Neural cell (in vitro differentiated cells): Measurements from ENCODE around the gene GSTO2. TPM values are rescaled to one million over a fixed set of nuclear protein-coding genes. Genes with fewer than 3 reads are reported as not detected.

Source experiments
- H2AFZ ChIP-seq: fragments of 200-600, 300-800 bp; sonication (generic), shearing (Covaris generic); 2 replicates; pipeline ENCODE4 v1.6.0; 2014; ENCODE audit warnings: low read depth, mild to moderate bottlenecking, antibody characterized with exemption, low read length, moderate library complexity
- H3F3A ChIP-seq: fragments of 200-600 bp; shearing (Covaris generic); 2 replicates; pipeline ENCODE4 v1.6.1; 2016; ENCODE audit warnings: mild to moderate bottlenecking, moderate library complexity, mixed read lengths, antibody characterized with exemption, low read length; ENCODE audit not compliant: insufficient read depth, poor library complexity, severe bottlenecking
- H3K27ac ChIP-seq: fragments of 200-600, 300-800 bp; sonication (generic), shearing (Covaris generic); 2 replicates; pipeline ENCODE4 v1.5.1; 2014; ENCODE audit warnings: mild to moderate bottlenecking, low read length, moderate library complexity
- H3K27me3 ChIP-seq: fragments of 300-800, 200-600 bp; sonication (generic), shearing (Covaris generic); 2 replicates; pipeline ENCODE4 v1.6.0; 2014; ENCODE audit warnings: mild to moderate bottlenecking, low read depth, low read length, moderate library complexity; ENCODE audit not compliant: insufficient read depth
- H3K36me3 ChIP-seq: fragments of 300-800, 200-600 bp; sonication (generic), shearing (Covaris generic); 2 replicates; pipeline ENCODE4 v1.5.1; 2014; ENCODE audit warnings: mild to moderate bottlenecking, antibody characterized with exemption, low read length, moderate library complexity; ENCODE audit not compliant: insufficient read depth
- H3K4me2 ChIP-seq: fragments of 300-800, 200-600 bp; sonication (generic), shearing (Covaris generic); 2 replicates; pipeline ENCODE4 v1.6.0; 2014; ENCODE audit warnings: mild to moderate bottlenecking, low read length
- H3K4me3 ChIP-seq: fragments of 300-800, 200-600 bp; sonication (generic), shearing (Covaris generic); 2 replicates; pipeline ENCODE4 v1.5.1; 2014; ENCODE audit warnings: mild to moderate bottlenecking, low read length, moderate library complexity
- H3K79me2 ChIP-seq: fragments of 200-600 bp; shearing (Covaris generic); replicated peaks from 2 replicates; pipeline ENCODE4 v1.6.0; 2014; ENCODE audit warnings: mild to moderate bottlenecking, low read length, moderate library complexity; ENCODE audit not compliant: insufficient read depth
- H3K9ac ChIP-seq: fragments of 300-800, 200-600 bp; sonication (generic), shearing (Covaris generic); 2 replicates; pipeline ENCODE4 v1.6.1; 2016; ENCODE audit warnings: mild to moderate bottlenecking, low read length, mixed read lengths
- H3K9me2 ChIP-seq: fragments of 200-600 bp; shearing (Covaris generic); 2 replicates; pipeline ENCODE4 v1.6.1; 2016; ENCODE audit warnings: mild to moderate bottlenecking, low read length, mixed read lengths; ENCODE audit not compliant: insufficient read depth
- H3K9me3 ChIP-seq: fragments of 200-600, 300-800 bp; sonication (generic), shearing (Covaris generic); 2 replicates; pipeline ENCODE4 v1.6.1; 2016; ENCODE audit warnings: mild to moderate bottlenecking, mixed run types, low read length, moderate library complexity, mixed read lengths
- H4K20me1 ChIP-seq: fragments of 200-600 bp; shearing (Covaris generic); 2 replicates; pipeline ENCODE4 v1.6.1; 2016; ENCODE audit warnings: mild to moderate bottlenecking, mixed run types; ENCODE audit not compliant: insufficient read depth
- EP300 ChIP-seq: fragments of 450-650 bp; conservative IDR thresholded peaks from 2 replicates; pipeline ENCODE4 v1.6.1; 2014; ENCODE audit warnings: antibody characterized with exemption, mild to moderate bottlenecking, moderate library complexity; ENCODE audit not compliant: poor library complexity, severe bottlenecking
- EZH2 ChIP-seq: fragments of 200-600, 300-800 bp; shearing (Covaris generic), sonication (generic); IDR thresholded peaks from 2 replicates; pipeline ENCODE4 v1.6.1; 2014; ENCODE audit warnings: antibody characterized with exemption, low read length, borderline replicate concordance, mild to moderate bottlenecking; ENCODE audit not compliant: insufficient read depth, poor library complexity, severe bottlenecking
- MXI1 ChIP-seq: fragments of 450-650 bp; conservative IDR thresholded peaks from 2 replicates; pipeline ENCODE4 v1.6.1; 2014; ENCODE audit warnings: antibody characterized with exemption, mild to moderate bottlenecking; ENCODE audit not compliant: poor library complexity, severe bottlenecking
- POLR2AphosphoS5 ChIP-seq: IDR thresholded peaks from 2 replicates; pipeline ENCODE4 v1.6.1; 2012
- RAD21 ChIP-seq: fragments of 450-650 bp; conservative IDR thresholded peaks from 2 replicates; pipeline ENCODE4 v1.6.1; 2014; ENCODE audit warnings: antibody characterized with exemption, mild to moderate bottlenecking, moderate library complexity
- SMC3 ChIP-seq: fragments of 450-650 bp; conservative IDR thresholded peaks from 2 replicates; pipeline ENCODE4 v1.6.1; 2014; ENCODE audit warnings: antibody characterized with exemption, mild to moderate bottlenecking, moderate library complexity; ENCODE audit not compliant: poor library complexity
- TAF1 ChIP-seq: IDR thresholded peaks from 2 replicates; pipeline ENCODE4 v1.6.1; 2012; ENCODE audit warnings: low read depth
- polyA plus RNA-seq: library from polyadenylated mRNA; depleted of rRNA; stranded (reverse); fragments of >200 nt; gene quantifications from 2 replicates; pipeline ENCODE4 v1.2.3, GENCODE V29; 2014
- TF ChIP-seq, protein P1 (sequence below): IDR thresholded peaks from 2 replicates; pipeline ENCODE4 v1.6.1; 2012; ENCODE audit warnings: borderline replicate concordance
- TF ChIP-seq, protein P2 (sequence below): fragments of 450-650 bp; IDR thresholded peaks from 2 replicates; pipeline ENCODE4 v1.5.1; 2014; ENCODE audit warnings: antibody characterized with exemption, mild to moderate bottlenecking, moderate library complexity; ENCODE audit not compliant: poor library complexity, severe bottlenecking

The GSTO2 gene
- polyA plus RNA-seq, 1 donor from 2014 or later: 0.53 TPM

DNA sequence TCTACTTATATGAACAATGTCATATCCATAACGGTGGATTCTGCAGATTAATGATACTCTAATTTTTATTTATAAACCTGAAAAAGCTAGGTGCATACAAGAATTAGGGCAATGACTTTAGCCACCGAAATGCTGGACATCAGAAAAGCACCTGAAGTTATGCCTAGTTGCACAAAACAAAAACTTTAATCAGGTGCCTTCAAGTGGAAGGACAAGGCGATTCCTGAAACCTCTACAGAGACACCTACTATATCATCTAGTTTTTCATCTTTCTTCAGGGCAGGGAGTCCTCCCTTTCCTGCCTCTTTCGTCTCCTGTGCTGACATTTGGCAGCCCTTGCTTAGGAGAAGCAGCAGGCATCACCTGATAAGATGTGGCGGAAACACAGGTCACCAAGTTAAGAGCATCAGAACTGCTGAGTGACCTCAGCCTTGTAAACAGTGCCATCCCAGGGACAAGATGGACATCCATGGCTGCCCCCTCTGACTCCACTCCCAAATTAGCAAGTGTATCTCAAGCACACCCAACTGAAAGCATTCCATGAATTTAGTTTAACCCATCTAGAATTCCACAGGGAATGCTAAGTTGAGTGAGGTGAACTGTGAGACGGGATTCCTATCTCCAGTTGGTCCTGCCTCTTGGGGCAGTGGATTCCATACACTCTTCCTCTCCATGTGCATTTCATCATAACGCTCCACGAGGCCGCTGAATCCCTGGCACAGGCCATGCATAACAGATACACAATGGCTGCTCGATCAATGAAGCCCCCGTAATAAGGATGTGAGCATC is 63.5 kb downstream of the GSTO2 start:
- no peak overlapping the region for H3K4me2 ChIP-seq
- peaks cover 8% of the 10 kb centered on the region for H3K79me2 ChIP-seq

DNA sequence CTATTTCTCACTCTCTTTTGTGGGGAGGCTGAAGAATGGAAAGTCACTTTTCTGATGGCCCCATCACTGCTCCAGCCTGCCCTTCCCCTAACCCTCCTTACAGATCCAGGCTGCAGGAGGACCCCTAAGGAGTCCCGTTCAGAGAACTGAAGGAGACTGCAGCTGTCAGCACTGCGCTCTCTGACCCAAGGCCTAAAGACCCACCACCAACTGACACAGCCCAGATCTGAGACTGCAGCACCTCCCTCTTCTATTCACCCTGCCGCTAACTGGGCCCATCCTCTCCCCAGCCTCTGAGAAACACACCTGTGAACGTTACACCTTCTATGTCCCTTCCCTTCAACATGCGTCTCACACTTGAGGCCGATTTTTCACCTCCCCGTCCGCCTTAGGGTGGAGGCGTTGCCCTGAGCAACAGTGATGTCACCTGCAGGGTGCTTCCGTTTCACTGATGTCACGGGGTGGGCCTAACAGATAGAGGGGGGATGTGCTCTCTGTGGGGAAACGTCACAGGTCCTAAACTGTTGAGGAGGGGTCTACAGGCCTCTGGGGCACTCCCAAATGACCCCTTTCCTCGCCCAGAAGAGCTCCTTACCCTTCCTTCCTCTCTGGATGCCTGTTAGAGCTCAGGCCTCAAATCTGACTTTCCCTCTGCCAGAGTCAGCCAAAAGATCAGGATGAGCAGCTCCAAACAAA is 64.2 kb downstream of the GSTO2 start:
- Histone ChIP-seq H3K79me2 (peaks cover under 1% of the 10 kb centered on the region), H3K4me3 (no peak overlapping the region), H3K9ac (no peak overlapping the region), H3K27ac (no peak overlapping the region), H3K9me2 (no peaks in the 10 kb centered on the region), H3K4me2 (no peak overlapping the region), H3K36me3 (no peaks in the 10 kb centered on the region), H2AFZ (no peak overlapping the region), H4K20me1 (no peaks in the 10 kb centered on the region), H3F3A (no peaks in the 10 kb centered on the region), H3K27me3 (peaks cover 23% of the 10 kb centered on the region), H3K9me3 (no peaks in the 10 kb centered on the region)
- TF ChIP-seq SMC3 (no peak), RAD21 (no peak), EP300 (no peak), POLR2AphosphoS5 (no peak), TAF1 (no peak), MXI1 (no peak), EZH2 (no peak)
- TF ChIP-seq, protein P1, sequence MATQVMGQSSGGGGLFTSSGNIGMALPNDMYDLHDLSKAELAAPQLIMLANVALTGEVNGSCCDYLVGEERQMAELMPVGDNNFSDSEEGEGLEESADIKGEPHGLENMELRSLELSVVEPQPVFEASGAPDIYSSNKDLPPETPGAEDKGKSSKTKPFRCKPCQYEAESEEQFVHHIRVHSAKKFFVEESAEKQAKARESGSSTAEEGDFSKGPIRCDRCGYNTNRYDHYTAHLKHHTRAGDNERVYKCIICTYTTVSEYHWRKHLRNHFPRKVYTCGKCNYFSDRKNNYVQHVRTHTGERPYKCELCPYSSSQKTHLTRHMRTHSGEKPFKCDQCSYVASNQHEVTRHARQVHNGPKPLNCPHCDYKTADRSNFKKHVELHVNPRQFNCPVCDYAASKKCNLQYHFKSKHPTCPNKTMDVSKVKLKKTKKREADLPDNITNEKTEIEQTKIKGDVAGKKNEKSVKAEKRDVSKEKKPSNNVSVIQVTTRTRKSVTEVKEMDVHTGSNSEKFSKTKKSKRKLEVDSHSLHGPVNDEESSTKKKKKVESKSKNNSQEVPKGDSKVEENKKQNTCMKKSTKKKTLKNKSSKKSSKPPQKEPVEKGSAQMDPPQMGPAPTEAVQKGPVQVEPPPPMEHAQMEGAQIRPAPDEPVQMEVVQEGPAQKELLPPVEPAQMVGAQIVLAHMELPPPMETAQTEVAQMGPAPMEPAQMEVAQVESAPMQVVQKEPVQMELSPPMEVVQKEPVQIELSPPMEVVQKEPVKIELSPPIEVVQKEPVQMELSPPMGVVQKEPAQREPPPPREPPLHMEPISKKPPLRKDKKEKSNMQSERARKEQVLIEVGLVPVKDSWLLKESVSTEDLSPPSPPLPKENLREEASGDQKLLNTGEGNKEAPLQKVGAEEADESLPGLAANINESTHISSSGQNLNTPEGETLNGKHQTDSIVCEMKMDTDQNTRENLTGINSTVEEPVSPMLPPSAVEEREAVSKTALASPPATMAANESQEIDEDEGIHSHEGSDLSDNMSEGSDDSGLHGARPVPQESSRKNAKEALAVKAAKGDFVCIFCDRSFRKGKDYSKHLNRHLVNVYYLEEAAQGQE: no peak
- TF ChIP-seq, protein P2, sequence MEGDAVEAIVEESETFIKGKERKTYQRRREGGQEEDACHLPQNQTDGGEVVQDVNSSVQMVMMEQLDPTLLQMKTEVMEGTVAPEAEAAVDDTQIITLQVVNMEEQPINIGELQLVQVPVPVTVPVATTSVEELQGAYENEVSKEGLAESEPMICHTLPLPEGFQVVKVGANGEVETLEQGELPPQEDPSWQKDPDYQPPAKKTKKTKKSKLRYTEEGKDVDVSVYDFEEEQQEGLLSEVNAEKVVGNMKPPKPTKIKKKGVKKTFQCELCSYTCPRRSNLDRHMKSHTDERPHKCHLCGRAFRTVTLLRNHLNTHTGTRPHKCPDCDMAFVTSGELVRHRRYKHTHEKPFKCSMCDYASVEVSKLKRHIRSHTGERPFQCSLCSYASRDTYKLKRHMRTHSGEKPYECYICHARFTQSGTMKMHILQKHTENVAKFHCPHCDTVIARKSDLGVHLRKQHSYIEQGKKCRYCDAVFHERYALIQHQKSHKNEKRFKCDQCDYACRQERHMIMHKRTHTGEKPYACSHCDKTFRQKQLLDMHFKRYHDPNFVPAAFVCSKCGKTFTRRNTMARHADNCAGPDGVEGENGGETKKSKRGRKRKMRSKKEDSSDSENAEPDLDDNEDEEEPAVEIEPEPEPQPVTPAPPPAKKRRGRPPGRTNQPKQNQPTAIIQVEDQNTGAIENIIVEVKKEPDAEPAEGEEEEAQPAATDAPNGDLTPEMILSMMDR: no peak

More for the DNA sequence above, 63.5 kb downstream of the GSTO2 start:
- TF ChIP-seq RAD21: no peak
- TF ChIP-seq, protein P2: no peak
- peaks cover 20% of the 10 kb centered on the region for H3K27me3 ChIP-seq
- no peaks in the 10 kb centered on the region for H3F3A ChIP-seq
- no peaks in the 10 kb centered on the region for H3K9me2 ChIP-seq
- no peaks in the 10 kb centered on the region for H4K20me1 ChIP-seq
- no peak overlapping the region for H3K9ac ChIP-seq
- no peak overlapping the region for H3K27ac ChIP-seq
- no peak overlapping the region for H2AFZ ChIP-seq
- no peaks in the 10 kb centered on the region for H3K9me3 ChIP-seq
- H3K4me3 ChIP-seq: no peak overlapping the region
- H3K36me3 ChIP-seq: no peaks in the 10 kb centered on the region
